Measurements from ENCODE around the gene SPDYA. TPM values are rescaled to one million over a fixed set of nuclear protein-coding genes. Genes with fewer than 3 reads are reported as not detected.
A peak's percentile ranks its signal among the peaks of the same experiment; 100 is the strongest.

SPDYA gene
- total RNA-seq, 1 experiment from 2014 or later, result 0.69 TPM

DNA sequence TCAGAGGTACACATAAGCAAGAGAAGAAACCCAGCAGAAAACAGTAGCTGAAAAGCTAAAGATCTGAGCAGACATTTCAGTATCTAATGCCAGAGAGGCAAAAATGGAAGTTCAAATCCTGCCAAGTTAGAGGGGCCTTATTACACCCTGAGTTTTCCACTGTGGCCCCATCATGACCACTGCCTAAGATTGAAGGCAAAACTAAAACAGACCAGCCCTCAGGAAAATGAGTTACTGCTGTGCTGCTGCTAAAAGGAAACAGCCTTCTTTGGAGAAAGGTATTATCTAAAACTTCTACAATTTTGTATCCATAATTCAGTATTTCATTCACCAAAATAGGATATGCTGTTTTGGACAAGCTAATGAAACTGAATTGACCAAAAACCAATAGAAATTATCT is 42.2 kb upstream of the SPDYA start:
- intact Hi-C loops (cut with micrococcal nuclease), result no loop called here
- Histone ChIP-seq H3K9ac (ENCODE audit: low read length) (no peak overlapping the region), H3K9me3 (ENCODE audit: low read length) (no peaks in the 10 kb centered on the region), H3K4me1 (ENCODE audit: insufficient read depth, low read length) (peaks cover 10% of the 10 kb centered on the region; the same call in 1 of the 2 replicates), H3K4me2 (ENCODE audit: low read length) (no peak overlapping the region), H3K27ac (ENCODE audit: low read length) (no peak overlapping the region), H3K4me3 (ENCODE audit: low read length) (no peak overlapping the region), H3K27me3 (ENCODE audit: low read length) (no peaks in the 10 kb centered on the region), H4K20me1 (ENCODE audit: low read length) (peaks cover 85% of the 10 kb centered on the region), H2AFZ (ENCODE audit: low read length) (no peak overlapping the region), H3K9me2 (replicated peaks; ENCODE audit: low read length) (no peaks in the 10 kb centered on the region), H3K36me3 (ENCODE audit: low read depth, low read length) (no peaks in the 10 kb centered on the region; the same call in 1 of the 2 replicates), H3F3A (ENCODE audit: low read length, unreplicated experiment) (peaks cover 2% of the 10 kb centered on the region), H3K79me2 (ENCODE audit: low read length) (peaks cover 100% of the 10 kb centered on the region)
- no peak for DNase-seq
- no peak for TF ChIP-seq EZH2 (IDR thresholded peaks at IDR 0.05; ENCODE audit: low read length, unreplicated experiment)
- TF ChIP-seq EZH2phosphoT487 (IDR thresholded peaks at IDR 0.05; ENCODE audit: borderline replicate concordance, low read length), result no peak
- TF ChIP-seq, protein P1, sequence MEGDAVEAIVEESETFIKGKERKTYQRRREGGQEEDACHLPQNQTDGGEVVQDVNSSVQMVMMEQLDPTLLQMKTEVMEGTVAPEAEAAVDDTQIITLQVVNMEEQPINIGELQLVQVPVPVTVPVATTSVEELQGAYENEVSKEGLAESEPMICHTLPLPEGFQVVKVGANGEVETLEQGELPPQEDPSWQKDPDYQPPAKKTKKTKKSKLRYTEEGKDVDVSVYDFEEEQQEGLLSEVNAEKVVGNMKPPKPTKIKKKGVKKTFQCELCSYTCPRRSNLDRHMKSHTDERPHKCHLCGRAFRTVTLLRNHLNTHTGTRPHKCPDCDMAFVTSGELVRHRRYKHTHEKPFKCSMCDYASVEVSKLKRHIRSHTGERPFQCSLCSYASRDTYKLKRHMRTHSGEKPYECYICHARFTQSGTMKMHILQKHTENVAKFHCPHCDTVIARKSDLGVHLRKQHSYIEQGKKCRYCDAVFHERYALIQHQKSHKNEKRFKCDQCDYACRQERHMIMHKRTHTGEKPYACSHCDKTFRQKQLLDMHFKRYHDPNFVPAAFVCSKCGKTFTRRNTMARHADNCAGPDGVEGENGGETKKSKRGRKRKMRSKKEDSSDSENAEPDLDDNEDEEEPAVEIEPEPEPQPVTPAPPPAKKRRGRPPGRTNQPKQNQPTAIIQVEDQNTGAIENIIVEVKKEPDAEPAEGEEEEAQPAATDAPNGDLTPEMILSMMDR (conservative IDR thresholded peaks at IDR 0.05; ENCODE audit: low read depth, low read length), result no peak
- no TSS peak for BruUV-seq (replicated peaks)
- ChIA-PET CTCF (no interaction called here), POLR2A (ENCODE audit: unreplicated experiment) (no interaction called here)
- no peak for ATAC-seq

DNA sequence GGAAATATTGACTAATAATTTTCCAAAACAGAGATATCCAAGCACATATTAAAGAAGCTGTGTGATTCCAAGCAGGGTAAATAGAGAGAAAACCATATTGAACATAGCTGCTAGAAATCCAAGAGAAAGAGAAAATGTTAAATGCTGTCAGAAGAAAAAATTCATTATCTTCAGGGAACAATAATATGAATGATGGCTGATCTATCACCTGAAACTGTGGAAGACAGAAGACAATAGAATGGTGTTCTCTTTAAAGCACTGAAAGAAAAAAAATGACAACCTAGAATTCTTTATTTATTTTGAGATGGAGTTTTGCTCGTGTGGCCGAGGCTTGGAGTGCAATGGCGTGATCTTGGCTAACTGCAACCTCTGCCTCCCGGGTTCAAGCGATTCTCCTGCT is 41.7 kb upstream of the SPDYA start:
- Histone ChIP-seq H3K27me3 (ENCODE audit: low read length) (no peaks in the 10 kb centered on the region), H3K36me3 (ENCODE audit: low read depth, low read length) (no peaks in the 10 kb centered on the region), H3K9ac (ENCODE audit: low read length) (no peak overlapping the region), H3K4me2 (ENCODE audit: low read length) (no peak overlapping the region), H3K9me3 (ENCODE audit: low read length) (no peaks in the 10 kb centered on the region), H3K4me3 (ENCODE audit: low read length) (no peak overlapping the region), H3K79me2 (ENCODE audit: low read length) (peaks cover 100% of the 10 kb centered on the region), H3F3A (ENCODE audit: low read length, unreplicated experiment) (peaks cover 4% of the 10 kb centered on the region), H3K9me2 (replicated peaks; ENCODE audit: low read length) (no peaks in the 10 kb centered on the region), H3K27ac (ENCODE audit: low read length) (no peak overlapping the region), H4K20me1 (ENCODE audit: low read length) (peaks cover 85% of the 10 kb centered on the region), H2AFZ (ENCODE audit: low read length) (no peak overlapping the region), H3K4me1 (ENCODE audit: insufficient read depth, low read length) (peaks cover 10% of the 10 kb centered on the region; the same call in 1 of the 2 replicates)
- ATAC-seq (no peak), DNase-seq (no peak)
- ChIA-PET POLR2A (ENCODE audit: unreplicated experiment) (no interaction called here), CTCF (no interaction called here)
- TF ChIP-seq EZH2phosphoT487 (IDR thresholded peaks at IDR 0.05; ENCODE audit: borderline replicate concordance, low read length) (no peak), EZH2 (IDR thresholded peaks at IDR 0.05; ENCODE audit: low read length, unreplicated experiment) (no peak)
- TF ChIP-seq, protein P1 (conservative IDR thresholded peaks at IDR 0.05; ENCODE audit: low read depth, low read length), result no peak
- no TSS peak for BruUV-seq (replicated peaks)
- intact Hi-C loops (cut with micrococcal nuclease), result no loop called here

DNA sequence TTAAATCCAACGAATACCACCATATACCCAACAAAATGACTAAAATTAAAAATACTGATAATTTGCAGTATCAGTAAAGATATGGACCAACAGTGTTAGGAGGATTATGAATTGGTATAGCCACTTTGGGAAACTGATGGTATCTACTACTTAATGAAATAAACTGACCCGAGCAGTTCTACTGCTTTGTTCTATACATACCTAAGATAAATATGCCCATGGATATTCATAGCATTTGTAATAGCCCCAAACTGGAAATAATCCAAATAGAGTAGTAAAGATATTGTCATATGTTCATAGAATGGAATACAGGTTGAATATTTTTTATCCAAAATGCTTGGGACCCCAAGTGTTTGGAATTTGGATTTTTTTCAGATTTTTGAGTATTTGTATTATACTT is 38.3 kb upstream of the SPDYA start:
- CTCF ChIA-PET, result no interaction called here
- no TSS peak for BruUV-seq (replicated peaks)
- peaks cover 81% of the 10 kb centered on the region for H4K20me1 ChIP-seq (ENCODE audit: low read length)

More for the DNA sequence above, 38.3 kb upstream of the SPDYA start:
- DNase-seq (peak; percentile 58), ATAC-seq (no peak)
- POLR2A ChIA-PET (ENCODE audit: unreplicated experiment), result no interaction called here
- no peak overlapping the region for H2AFZ ChIP-seq (ENCODE audit: low read length)
- H3K27me3 ChIP-seq (ENCODE audit: low read length), result no peaks in the 10 kb centered on the region
- no peak overlapping the region for H3K9ac ChIP-seq (ENCODE audit: low read length)
- no peak overlapping the region for H3K4me3 ChIP-seq (ENCODE audit: low read length)
- intact Hi-C loops (cut with micrococcal nuclease), result no loop called here
- H3K4me1 ChIP-seq (ENCODE audit: insufficient read depth, low read length), result peaks cover 10% of the 10 kb centered on the region; the same call in 1 of the 2 replicates
- TF ChIP-seq EZH2phosphoT487 (IDR thresholded peaks at IDR 0.05; ENCODE audit: borderline replicate concordance, low read length) (no peak), EZH2 (IDR thresholded peaks at IDR 0.05; ENCODE audit: low read length, unreplicated experiment) (no peak)
- TF ChIP-seq, protein P1 (conservative IDR thresholded peaks at IDR 0.05; ENCODE audit: low read depth, low read length), result no peak
- H3K4me2 ChIP-seq (ENCODE audit: low read length), result no peak overlapping the region
- H3F3A ChIP-seq (ENCODE audit: low read length, unreplicated experiment), result peaks cover 4% of the 10 kb centered on the region
- peaks cover 9% of the 10 kb centered on the region for H3K36me3 ChIP-seq (ENCODE audit: low read depth, low read length)
- peaks cover 100% of the 10 kb centered on the region for H3K79me2 ChIP-seq (ENCODE audit: low read length)
- H3K9me3 ChIP-seq (ENCODE audit: low read length), result no peaks in the 10 kb centered on the region
- H3K9me2 ChIP-seq (replicated peaks; ENCODE audit: low read length), result no peaks in the 10 kb centered on the region
- no peak overlapping the region for H3K27ac ChIP-seq (ENCODE audit: low read length)
